HepG2 (cell line): Measurements from ENCODE around the gene LRP10. TPM values are rescaled to one million over a fixed set of nuclear protein-coding genes. Genes with fewer than 3 reads are reported as not detected.

Experiments
- ARID4A ChIP-seq: sonication (generic); formaldehyde crosslinking; IDR thresholded peaks from 2 replicates; pipeline ENCODE4 v1.5.0; 2020; ENCODE audit warnings: mild to moderate bottlenecking, missing genetic modification reagents, borderline replicate concordance
- ARNT2 ChIP-seq: sonication (generic); formaldehyde crosslinking; IDR thresholded peaks from 2 replicates; pipeline ENCODE4 v1.8.0; 2022; ENCODE audit warnings: mild to moderate bottlenecking, low read depth, missing genetic modification reagents, moderate library complexity
- BCL6 ChIP-seq: IDR thresholded peaks from 2 replicates; pipeline ENCODE4 v1.6.1; 2016; ENCODE audit warnings: missing genetic modification reagents, missing compliant biosample characterization
- DMAP1 ChIP-seq: IDR thresholded peaks from 2 replicates; pipeline ENCODE4 v1.6.1; 2016
- JARID2 ChIP-seq: sonication (generic); formaldehyde crosslinking; IDR thresholded peaks from 2 replicates; pipeline ENCODE4 v1.8.1; 2023; ENCODE audit warnings: missing genetic modification reagents, inconsistent platforms; ENCODE audit not compliant: insufficient replicate concordance
- JUN ChIP-seq: sonication (generic); formaldehyde crosslinking; IDR thresholded peaks from 2 replicates; pipeline ENCODE4 v1.4.0; 2020; ENCODE audit warnings: mild to moderate bottlenecking, missing genetic modification reagents
- KDM4B ChIP-seq: sonication (generic); formaldehyde crosslinking; IDR thresholded peaks from 2 replicates; pipeline ENCODE4 v1.4.0; 2020; ENCODE audit warnings: missing genetic modification reagents
- MBNL3 ChIP-seq: fragments of 250-450 bp; sonication (Bioruptor Pico); conservative IDR thresholded peaks from 2 replicates; pipeline ENCODE4 v1.8.0; 2022; ENCODE audit warnings: mild to moderate bottlenecking, inconsistent platforms
- MYC ChIP-seq: sonication (generic); formaldehyde crosslinking; IDR thresholded peaks from 2 replicates; pipeline ENCODE4 v1.9.0; 2021; ENCODE audit warnings: missing genetic modification reagents, borderline replicate concordance
- NCOA1 ChIP-seq: sonication (generic); formaldehyde crosslinking; IDR thresholded peaks from 2 replicates; pipeline ENCODE4 v1.9.0; 2021; ENCODE audit warnings: missing genetic modification reagents
- PCBP2 ChIP-seq: fragments of 200-400 bp; formaldehyde crosslinking; optimal IDR thresholded peaks from 2 replicates; pipeline ENCODE3; 2018; ENCODE audit warnings: low read length, low read depth; ENCODE audit not compliant: poor library complexity, severe bottlenecking
- RBFOX2 ChIP-seq: fragments of 200-400 bp; formaldehyde crosslinking; IDR thresholded peaks from 2 replicates; pipeline ENCODE4 v1.6.1; 2017; ENCODE audit warnings: low read depth, mild to moderate bottlenecking, low read length
- RFX1 ChIP-seq: fragments of 450-650 bp; IDR thresholded peaks from 2 replicates; pipeline ENCODE4 v1.6.1; 2017
- SCMH1 ChIP-seq: sonication (generic); formaldehyde crosslinking; IDR thresholded peaks from 2 replicates; pipeline ENCODE4 v1.9.0; 2021; ENCODE audit warnings: missing genetic modification reagents, mild to moderate bottlenecking, borderline replicate concordance
- TBX2 ChIP-seq: sonication (generic); formaldehyde crosslinking; IDR thresholded peaks from 2 replicates; pipeline ENCODE4 v1.5.0; 2020; ENCODE audit warnings: missing genetic modification reagents, mild to moderate bottlenecking, borderline replicate concordance
- TEAD3 ChIP-seq: optimal IDR thresholded peaks from 2 replicates; pipeline ENCODE3; 2016; ENCODE audit warnings: borderline replicate concordance
- TFDP1 ChIP-seq: IDR thresholded peaks from 2 replicates; pipeline ENCODE4 v1.6.1; 2016; ENCODE audit warnings: missing compliant biosample characterization, missing genetic modification reagents, borderline replicate concordance
- ZFX ChIP-seq: sonication (generic); formaldehyde crosslinking; IDR thresholded peaks from 2 replicates; pipeline ENCODE4 v1.4.0; 2020; ENCODE audit warnings: mild to moderate bottlenecking, low read depth, missing genetic modification reagents, moderate library complexity
- ZNF124 ChIP-seq: sonication (generic); formaldehyde crosslinking; IDR thresholded peaks from 2 replicates; pipeline ENCODE4 v1.4.0; 2020; ENCODE audit warnings: missing genetic modification reagents
- ZNF20 ChIP-seq: sonication (generic); formaldehyde crosslinking; IDR thresholded peaks from 2 replicates; pipeline ENCODE4 v1.4.0; 2020; ENCODE audit warnings: mild to moderate bottlenecking, moderate library complexity, missing genetic modification reagents
- ZNF546 ChIP-seq: sonication (generic); formaldehyde crosslinking; conservative IDR thresholded peaks from 2 replicates; pipeline ENCODE4 v1.8.1; 2023; ENCODE audit warnings: mild to moderate bottlenecking, missing genetic modification reagents
- ZNF746 ChIP-seq: sonication (generic); formaldehyde crosslinking; IDR thresholded peaks from 2 replicates; pipeline ENCODE4 v1.8.0; 2022; ENCODE audit warnings: mild to moderate bottlenecking, missing genetic modification reagents
- ZSCAN29 ChIP-seq: sonication (generic); formaldehyde crosslinking; conservative IDR thresholded peaks from 2 replicates; pipeline ENCODE4 v1.4.0; 2020; ENCODE audit warnings: mild to moderate bottlenecking, missing genetic modification reagents
- polyA plus RNA-seq, 8 experiments: library from polyadenylated mRNA; depleted of rRNA in 3 of 8; stranded (reverse) in 7 of 8; unstranded in 1 of 8; fragments of >200 nt; fragmentation: Illumina TruSeq in 4 of 8; extraction: Trizol in 4 of 8; gene quantifications; 2 replicates each; pipeline versions ENCODE4 v1.2.1 to v1.2.3, GENCODE V29; 2011 to 2016; ENCODE audit warnings: low read depth in 4 of 8, missing spikeins in 1 of 8, mixed read lengths in 1 of 8; ENCODE audit not compliant: insufficient read depth in 1 of 8
- total RNA-seq, 5 experiments: library from RNA; depleted of rRNA; stranded (reverse); fragments of >200 nt; fragmentation: Illumina TruSeq; extraction: Trizol; gene quantifications; 2 replicates each; pipeline ENCODE4 v1.2.3, GENCODE V29; 2016; ENCODE audit warnings: low read depth in 1 of 5
- TF ChIP-seq, protein P1 (sequence below): sonication (generic); formaldehyde crosslinking; IDR thresholded peaks from 2 replicates; pipeline ENCODE4 v1.8.1; 2023; ENCODE audit warnings: mild to moderate bottlenecking, missing genetic modification reagents, borderline replicate concordance

Gene LRP10
- total and polyA plus RNA-seq, 2 of the 13 experiments (the other 11 are each of a cell fraction or from before 2014, with no cell fraction given), result 16.9 to 45.2 TPM

DNA sequence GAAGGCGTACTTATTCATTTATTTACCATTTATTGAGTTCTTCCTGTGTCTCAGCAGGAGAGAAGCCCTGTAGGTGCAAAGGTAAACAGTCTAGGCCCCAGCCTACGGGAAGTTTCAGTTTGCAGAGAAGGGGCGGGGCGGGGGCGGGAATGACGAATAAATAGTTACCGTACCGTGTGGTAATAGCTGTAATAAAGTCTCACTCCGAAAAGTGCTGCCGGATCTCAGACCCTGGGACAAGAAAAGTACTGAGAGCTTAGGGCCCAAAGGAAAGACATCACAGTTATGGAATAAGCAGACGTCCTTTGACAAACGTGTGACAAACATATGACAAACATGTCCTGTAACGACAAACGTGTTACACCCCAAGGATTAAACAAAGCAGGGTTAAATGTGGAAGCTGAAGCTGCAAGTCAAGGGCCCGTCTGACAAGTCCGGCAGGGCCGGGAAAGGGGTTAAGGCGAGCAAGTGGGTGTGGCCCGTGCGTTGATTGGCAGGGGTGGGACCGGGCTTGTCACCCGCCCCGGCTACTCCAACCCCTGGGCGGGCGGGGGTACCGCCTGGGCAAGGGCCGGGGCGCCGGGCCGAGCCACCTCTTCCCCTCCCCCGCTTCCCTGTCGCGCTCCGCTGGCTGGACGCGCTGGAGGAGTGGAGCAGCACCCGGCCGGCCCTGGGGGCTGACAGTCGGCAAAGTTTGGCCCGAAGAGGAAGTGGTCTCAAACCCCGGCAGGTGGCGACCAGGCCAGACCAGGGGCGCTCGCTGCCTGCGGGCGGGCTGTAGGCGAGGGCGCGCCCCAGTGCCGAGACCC lies at the start of gene LRP10 (continued):
- TF ChIP-seq ARID4A (CRISPR knock-in tag) (peak; percentile 97), RBFOX2 (peak; percentile 94), TEAD3 (peak; percentile 80), TFDP1 (CRISPR knock-in tag) (peak; percentile 52), MBNL3 (CRISPR knock-in tag) (no peak), JARID2 (CRISPR knock-in tag) (no peak), KDM4B (CRISPR knock-in tag) (peak; percentile 68), ZFX (CRISPR knock-in tag) (peak; percentile 93), ARNT2 (CRISPR knock-in tag) (peak; percentile 92), DMAP1 (CRISPR knock-in tag) (peak; percentile 66; the same call in 1 of the 2 replicates), SCMH1 (no peak), ZNF20 (CRISPR knock-in tag) (peak; percentile 82; the same call in 1 of the 2 replicates), ZSCAN29 (CRISPR knock-in tag) (peak; percentile 95; the same call in 1 of the 2 replicates), PCBP2 (peak; percentile 85), ZNF746 (peak; percentile 89; the same call in 1 of the 2 replicates), TBX2 (CRISPR knock-in tag) (peak; percentile 97), JUN (CRISPR knock-in tag) (peak; percentile 89), MYC (CRISPR knock-in tag) (peak; percentile 83; the same call in 1 of the 2 replicates), RFX1 (no peak), NCOA1 (peak; percentile 96), BCL6 (peak; percentile 92), ZNF546 (CRISPR knock-in tag) (peak; percentile 83; the same call in 1 of the 2 replicates), ZNF124 (peak; percentile 81)
- TF ChIP-seq, protein P1, sequence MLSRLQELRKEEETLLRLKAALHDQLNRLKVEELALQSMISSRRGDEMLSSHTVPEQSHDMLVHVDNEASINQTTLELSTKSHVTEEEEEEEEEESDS (CRISPR knock-in tag), result peak; percentile 75; the same call in 1 of the 2 replicates
